H1 (cell line): ENCODE data around the gene U2AF1L4. TPM values are rescaled to one million over a fixed set of nuclear protein-coding genes. Genes with fewer than 3 reads are reported as not detected.

Experiments
- POLR2AphosphoS5 ChIP-seq: IDR thresholded peaks from 2 replicates; pipeline ENCODE4 v1.6.1; 2011; ENCODE audit warnings: low read depth, low read length
- polyA plus RNA-seq, 7 experiments: library from polyadenylated mRNA; depleted of rRNA in 3 of 7; stranded (reverse) in 5 of 7; unstranded in 2 of 7; fragments of >200 nt in 5 of 7; fragments of 200-250 nt in 2 of 7; gene quantifications; 1 replicate in 5 of 7; 2 replicates in 1 of 7; 4 replicates in 1 of 7; pipeline versions ENCODE4 v1.2.1 to v1.2.3, GENCODE V29; 2011 to 2013; ENCODE audit warnings: missing spikeins in 2 of 7, mixed read lengths in 2 of 7
- total RNA-seq: library from RNA; stranded (reverse); fragmentation: NEBNext Ultra II Directional; extraction: Animal tissue kit (Norgen Biotek cat#: 25700); gene quantifications from 2 replicates; pipeline ENCODE4 v1.2.1, GENCODE V29; 2021

The U2AF1L4 gene
- total and polyA plus RNA-seq, 2 of the 8 experiments (the other 6 are each of a cell fraction or from before 2014, with no cell fraction given) = 15.1 to 32.7 TPM

DNA sequence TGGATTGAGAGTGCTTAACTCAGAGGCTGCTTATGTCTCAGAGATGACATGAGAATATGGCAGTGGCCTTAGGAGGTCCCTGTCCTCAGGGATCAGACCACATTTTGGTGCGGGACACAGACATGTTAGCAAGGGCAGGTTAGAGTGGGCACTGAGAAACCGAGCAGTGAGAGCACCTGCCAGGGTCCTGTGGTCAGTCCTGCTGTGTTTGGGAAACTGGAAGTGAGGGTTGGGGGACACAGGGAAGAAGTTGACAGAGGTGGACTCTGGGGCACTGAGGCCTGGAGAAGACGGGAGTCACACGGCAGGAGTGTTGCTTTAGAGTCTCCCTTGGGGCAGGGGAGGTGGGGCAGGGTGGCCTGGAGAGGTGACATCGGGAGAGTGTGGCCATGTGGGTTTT is 10.3 kb downstream of the U2AF1L4 start (continued):
- no peak for TF ChIP-seq POLR2AphosphoS5
